ENCODE measurements around the gene BICRA.

BICRA gene

GRCh38 chr19:47601180-47601904 lies 7.6 kb upstream of the BICRA start:
- DNase-seq: no peak

GRCh38 chr19:47603706-47604565 lies 5.0 kb upstream of the BICRA start:
- DNase-seq: no peak

GRCh38 chr19:47607564-47608073 lies 1.3 kb upstream of the BICRA start:
- DNase-seq: no peak

DNA sequence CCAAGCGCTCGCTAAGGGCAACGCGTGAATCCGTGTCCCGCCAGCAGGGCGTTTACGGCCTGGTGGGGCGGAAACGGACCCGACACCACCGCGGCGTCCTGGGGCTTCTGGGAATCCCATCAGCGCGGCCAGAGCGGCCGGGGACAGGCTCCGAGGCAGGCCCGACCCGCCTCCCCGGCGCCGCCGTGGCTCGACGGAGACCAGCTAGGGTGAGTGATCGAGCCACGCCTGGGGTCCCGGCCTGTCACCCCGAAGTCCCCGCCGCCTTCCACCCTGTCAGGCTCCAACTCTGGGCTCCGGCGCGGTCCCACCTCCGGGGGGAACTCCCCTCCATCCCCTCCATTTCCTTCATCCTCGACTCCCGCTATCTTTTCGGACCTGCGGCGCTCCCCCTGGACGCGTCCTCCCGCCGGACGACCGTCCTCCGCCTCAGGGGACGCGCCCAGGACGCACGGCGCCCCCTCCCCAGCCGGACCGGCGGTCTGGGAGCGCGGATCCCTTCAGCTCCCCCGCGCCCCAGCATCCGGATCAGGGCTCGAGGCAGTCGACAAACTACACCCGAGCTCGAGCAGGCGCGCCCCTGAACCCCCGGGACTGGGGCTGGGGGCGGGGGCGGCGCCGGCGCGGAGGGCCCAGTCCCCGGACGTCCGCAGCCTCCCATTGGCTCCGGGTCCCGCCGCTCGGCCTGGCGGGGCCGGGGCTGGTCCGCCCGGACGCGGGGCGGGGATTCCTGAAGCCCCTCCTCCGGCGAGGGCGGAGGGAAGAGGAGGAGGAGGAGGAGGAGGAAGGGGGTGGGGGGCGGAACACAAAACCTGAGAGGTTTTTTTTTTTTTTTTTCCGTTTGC lies 638 bp upstream of the BICRA start:
- peak; percentile 92 for DNase-seq

- no peak for DNase-seq
Observed at GRCh38 chr19:47609906-47610894, 1.3 kb downstream of the BICRA start.

- DNase-seq: no peak
Observed at GRCh38 chr19:47610902-47611301, 2.0 kb downstream of the BICRA start.

GRCh38 chr19:47613165-47614020 lies 4.5 kb downstream of the BICRA start:
- DNase-seq: no peak

GRCh38 chr19:47614021-47614295 lies 5.0 kb downstream of the BICRA start:
- DNase-seq: no peak

- DNase-seq: no peak
Observed at GRCh38 chr19:47614559-47614958, 5.6 kb downstream of the BICRA start.

DNA sequence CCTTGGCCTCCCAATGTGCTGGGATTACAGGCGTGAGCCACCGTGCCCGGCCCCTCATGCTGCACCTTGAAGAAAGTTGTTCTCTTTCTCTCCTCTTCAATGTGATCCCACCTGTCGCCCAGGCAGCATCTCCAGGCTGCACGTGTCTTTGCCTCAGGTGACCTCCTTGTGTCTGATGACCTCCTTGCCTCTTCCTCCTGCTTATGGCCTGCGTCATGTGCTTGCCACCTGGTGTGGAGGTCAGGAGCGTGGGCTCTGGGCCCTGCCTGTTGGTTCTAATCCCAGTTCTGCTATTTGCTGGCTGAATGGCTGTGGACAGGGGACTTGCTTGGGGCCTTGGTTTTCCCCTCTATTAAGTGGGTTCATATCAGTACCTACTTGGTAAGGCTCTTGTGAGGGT lies 6.3 kb downstream of the BICRA start:
- no peak for DNase-seq

- no peak for DNase-seq
Observed at GRCh38 chr19:47615714-47616113, 6.8 kb downstream of the BICRA start.

DNA sequence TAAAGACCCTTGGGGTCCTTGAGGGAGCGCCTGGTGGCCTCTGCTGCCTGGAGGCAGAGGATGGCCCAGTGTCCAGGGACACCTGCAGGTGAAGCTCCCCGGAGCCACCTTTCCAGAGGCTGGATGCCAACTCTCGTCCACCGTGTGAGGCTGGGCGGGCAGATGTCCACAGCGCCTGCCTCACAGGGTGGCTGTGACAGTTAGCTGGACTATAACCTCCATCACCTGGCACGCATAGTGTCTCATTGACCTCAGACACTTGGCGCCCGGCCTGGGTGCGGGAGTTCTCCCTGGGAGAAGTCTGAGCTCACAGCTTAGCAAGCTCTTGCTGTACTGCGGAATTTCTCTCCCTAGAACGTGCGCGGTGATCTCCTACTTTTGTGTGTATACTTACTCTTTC lies 9.8 kb downstream of the BICRA start:
- DNase-seq: no peak

GRCh38 chr19:47619763-47620162 lies 10.8 kb downstream of the BICRA start:
- DNase-seq: no peak

- no peak for DNase-seq
Observed at GRCh38 chr19:47623151-47623920, 14.4 kb downstream of the BICRA start.

DNA sequence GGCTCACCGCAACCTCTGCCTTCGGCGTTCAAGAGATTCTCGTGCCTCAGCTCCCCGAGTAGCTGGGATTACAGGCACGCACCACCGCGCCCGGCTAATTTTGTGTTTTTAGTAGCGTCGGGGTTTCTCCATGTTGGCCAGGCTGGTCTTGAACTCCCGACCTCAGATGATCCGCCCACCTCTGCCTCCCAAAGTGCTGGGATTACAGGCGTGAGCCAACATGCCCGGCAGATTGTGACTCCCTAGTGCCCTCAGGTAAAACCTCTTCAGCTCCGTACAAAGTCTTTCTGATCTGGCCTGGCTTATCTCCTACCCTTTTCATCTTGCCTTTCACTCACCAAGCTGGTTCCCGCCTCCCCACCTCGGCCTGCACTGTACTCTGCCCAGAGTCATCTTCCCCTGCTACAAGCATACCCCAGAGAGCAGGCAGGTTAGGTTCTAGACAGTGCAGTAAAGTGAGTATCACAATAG lies 15.0 kb downstream of the BICRA start:
- no peak for DNase-seq

DNA sequence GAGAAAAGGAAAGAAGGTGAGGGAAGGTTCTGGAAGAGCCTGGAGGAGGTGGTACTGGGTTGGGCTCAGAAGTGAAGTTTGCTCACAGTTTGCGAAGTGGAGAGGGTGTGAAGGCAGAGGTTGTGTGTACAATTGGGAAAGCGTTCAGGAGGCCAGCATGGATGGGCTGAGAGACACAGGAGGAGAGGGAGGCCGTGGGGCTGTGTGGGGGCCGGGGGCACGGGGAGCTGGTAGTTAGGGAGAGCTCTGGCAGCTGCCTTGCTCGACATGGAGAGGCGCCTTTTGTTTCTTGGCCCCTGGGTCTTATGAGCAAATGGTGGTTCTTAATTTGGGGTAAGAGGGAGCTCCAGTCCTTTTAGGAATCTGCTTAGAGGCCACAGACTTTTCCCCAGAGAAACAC lies 16.7 kb downstream of the BICRA start:
- no peak for DNase-seq

DNA sequence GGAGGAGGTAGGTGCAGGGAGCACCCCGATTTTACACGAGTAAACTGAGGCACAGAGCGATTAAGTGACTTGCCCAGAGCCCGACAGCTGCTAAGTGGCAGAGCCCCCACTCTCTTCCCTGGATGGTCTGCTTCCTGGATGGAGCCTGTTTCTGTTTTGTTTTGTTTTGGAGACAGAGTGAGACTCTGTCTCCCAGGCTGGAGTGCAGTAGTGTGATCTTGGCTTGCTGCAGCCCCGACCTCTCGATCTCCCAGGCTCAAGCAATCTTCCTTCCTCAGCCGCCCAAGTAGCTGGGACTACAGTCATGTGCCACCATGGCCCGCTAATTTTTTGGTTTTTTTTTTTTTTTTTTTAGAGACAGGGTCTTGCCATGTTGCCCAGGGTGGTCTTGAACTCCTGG lies 17.3 kb downstream of the BICRA start:
- no peak for DNase-seq

DNA sequence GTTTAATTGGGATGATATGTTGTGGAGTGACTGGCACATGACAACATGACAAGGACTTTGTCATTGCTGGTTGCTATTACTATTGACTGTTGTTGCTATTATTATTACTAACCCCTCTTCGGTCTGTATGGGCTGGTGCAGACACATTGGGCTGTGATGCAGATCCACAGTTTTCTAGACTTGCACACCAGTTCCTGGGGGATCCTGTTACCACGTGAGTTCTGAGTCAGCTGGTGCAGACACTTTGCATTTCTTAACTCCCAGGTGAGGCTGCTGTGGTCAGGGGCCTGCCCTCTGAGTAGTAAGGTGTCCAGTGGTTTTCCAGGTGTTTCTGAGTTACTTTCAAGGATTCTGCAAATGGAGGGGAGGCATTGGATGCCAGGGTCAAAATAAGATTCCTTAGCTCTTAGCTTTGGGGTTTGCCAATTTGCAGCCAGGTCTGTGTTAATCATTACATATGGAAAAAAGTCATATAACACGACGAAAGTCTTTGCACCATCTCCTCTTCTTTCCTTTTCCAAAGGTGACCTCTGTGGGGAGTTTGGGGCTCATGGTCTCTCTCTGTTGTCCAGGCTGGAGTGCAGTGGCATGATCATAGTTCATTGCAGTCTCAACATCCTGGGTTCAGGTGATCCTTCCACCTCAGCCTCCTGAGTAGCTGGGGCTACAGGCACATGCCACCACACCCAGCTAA lies 19.3 kb downstream of the BICRA start:
- DNase-seq: no peak

GRCh38 chr19:47630594-47630993 lies 21.7 kb downstream of the BICRA start:
- no peak for DNase-seq

Data from NCI-H774 (cell line).